GM23338 (cell line): Measurements from ENCODE around the gene ARFIP1. TPM values are rescaled to one million over a fixed set of nuclear protein-coding genes. Genes with fewer than 3 reads are reported as not detected.

ENCODE experiments used
- ATAC-seq: fragments of 200-7000 bp; cut with Tn5 transposase; 3 replicates; pipeline ENCODE4 v1.9.1; 2020
- DNase-seq: peaks from one replicate; pipeline ENCODE4 v3.0.0-alpha.2; 2015; ENCODE audit warnings: low spot score
- H2AFZ ChIP-seq: fragments of 200-600 bp; sonication (generic); 2 replicates; pipeline ENCODE4 v1.8.0; 2016; ENCODE audit warnings: antibody characterized with exemption, mild to moderate bottlenecking, moderate library complexity
- H3F3A ChIP-seq: fragments of 200-600 bp; sonication (generic); replicated peaks from 2 replicates; pipeline ENCODE4 v1.8.0; 2017; ENCODE audit warnings: antibody characterized with exemption, mixed run types, low read depth
- H3K27ac ChIP-seq: fragments of 200-600 bp; sonication (generic); 2 replicates; pipeline ENCODE4 v1.6.1; 2016; ENCODE audit warnings: low read depth
- H3K27me3 ChIP-seq: fragments of 200-600 bp; sonication (generic); 2 replicates; pipeline ENCODE4 v1.8.0; 2016; ENCODE audit warnings: mild to moderate bottlenecking, mixed run types, moderate library complexity; ENCODE audit not compliant: insufficient read depth
- H3K36me3 ChIP-seq: fragments of 200-600 bp; sonication (generic); 2 replicates; pipeline ENCODE4 v1.8.0; 2016; ENCODE audit warnings: mild to moderate bottlenecking; ENCODE audit not compliant: insufficient read depth
- H3K4me1 ChIP-seq: fragments of 200-600 bp; sonication (generic); 2 replicates; pipeline ENCODE4 v1.8.0; 2016; ENCODE audit warnings: mild to moderate bottlenecking, moderate library complexity; ENCODE audit not compliant: insufficient read depth
- H3K4me2 ChIP-seq: fragments of 200-600 bp; sonication (generic); 2 replicates; pipeline ENCODE4 v1.7.1; 2017; ENCODE audit warnings: mixed run types
- H3K4me3 ChIP-seq: fragments of 200-600 bp; sonication (generic); 2 replicates; pipeline ENCODE4 v1.6.1; 2016; ENCODE audit warnings: mixed run types
- H3K79me2 ChIP-seq: fragments of 200-600 bp; sonication (generic); replicated peaks from 2 replicates; pipeline ENCODE4 v1.8.0; 2017; ENCODE audit warnings: mild to moderate bottlenecking; ENCODE audit not compliant: insufficient read depth
- H3K9me2 ChIP-seq: fragments of 200-600 bp; sonication (generic); 2 replicates; pipeline ENCODE4 v1.8.0; 2017; ENCODE audit not compliant: insufficient read depth
- H4K20me1 ChIP-seq: fragments of 200-600 bp; sonication (generic); replicated peaks from 2 replicates; pipeline ENCODE4 v1.8.0; 2017; ENCODE audit warnings: mild to moderate bottlenecking; ENCODE audit not compliant: insufficient read depth
- H3K27ac Mint-ChIP-seq: 2 replicates; pipeline ENCODE4 v1.8.0; 2020; ENCODE audit warnings: inconsistent platforms, mild to moderate bottlenecking, moderate library complexity, mixed read lengths
- H3K27me3 Mint-ChIP-seq: 3 replicates; pipeline ENCODE4 v1.8.0; 2022; ENCODE audit warnings: low read depth, mild to moderate bottlenecking, moderate library complexity, mixed read lengths, inconsistent platforms; ENCODE audit not compliant: insufficient read depth, poor library complexity
- H3K36me3 Mint-ChIP-seq: 3 replicates; pipeline ENCODE4 v1.8.0; 2021; ENCODE audit warnings: low read depth, mild to moderate bottlenecking, inconsistent platforms, moderate library complexity, mixed read lengths
- H3K4me1 Mint-ChIP-seq: 3 replicates; pipeline ENCODE4 v1.8.0; 2020; ENCODE audit warnings: mild to moderate bottlenecking, inconsistent platforms, mixed read lengths
- H3K4me3 Mint-ChIP-seq: 3 replicates; pipeline ENCODE4 v1.8.0; 2021; ENCODE audit warnings: moderate library complexity, mild to moderate bottlenecking, inconsistent platforms, mixed read lengths
- H3K9me3 Mint-ChIP-seq: 3 replicates; pipeline ENCODE4 v1.8.0; 2020; ENCODE audit warnings: moderate library complexity, mild to moderate bottlenecking, inconsistent platforms, mixed read lengths
- CREB1 ChIP-seq: fragments of 250-450 bp; sonication (Bioruptor Pico); IDR thresholded peaks from 2 replicates; pipeline ENCODE4 v1.5.0; 2020; ENCODE audit warnings: low read depth, mild to moderate bottlenecking, moderate library complexity
- EZH2 ChIP-seq: fragments of 200-600 bp; sonication (generic); IDR thresholded peaks from one replicate; pipeline ENCODE4 v1.8.0; 2017; ENCODE audit warnings: antibody characterized with exemption, mild to moderate bottlenecking, low read depth; ENCODE audit not compliant: unreplicated experiment
- EZH2phosphoT487 ChIP-seq: fragments of 200-600 bp; sonication (generic); IDR thresholded peaks from one replicate; pipeline ENCODE4 v1.8.1; 2018; ENCODE audit warnings: antibody characterized with exemption; ENCODE audit not compliant: unreplicated experiment
- JUNB ChIP-seq: IDR thresholded peaks from one replicate; pipeline ENCODE4 v1.6.1; 2016; ENCODE audit warnings: antibody characterized with exemption; ENCODE audit not compliant: unreplicated experiment
- NANOG ChIP-seq: IDR thresholded peaks from 2 replicates; pipeline ENCODE4 v1.6.1; 2016; ENCODE audit warnings: antibody characterized with exemption, borderline replicate concordance
- POLR2AphosphoS5 ChIP-seq: IDR thresholded peaks from 2 replicates; pipeline ENCODE4 v1.6.1; 2016; ENCODE audit warnings: antibody characterized with exemption, low read depth
- STAT1 ChIP-seq: IDR thresholded peaks from one replicate; pipeline ENCODE4 v1.6.1; 2016; ENCODE audit warnings: antibody characterized with exemption; ENCODE audit not compliant: unreplicated experiment
- ZNF114 ChIP-seq: fragments of 250-450 bp; sonication (Bioruptor Pico); IDR thresholded peaks from 2 replicates; pipeline ENCODE4 v1.5.0; 2020; ENCODE audit warnings: mild to moderate bottlenecking, moderate library complexity
- ZNF331 ChIP-seq: fragments of 250-450 bp; sonication (Bioruptor Pico); IDR thresholded peaks from 2 replicates; pipeline ENCODE4 v1.5.0; 2020; ENCODE audit warnings: low read depth, mild to moderate bottlenecking, moderate library complexity
- polyA plus RNA-seq: library from polyadenylated mRNA; unstranded; fragments of >200 nt; fragmentation: Nextera tagmentation; extraction: Ambion mirVana; gene quantifications from 2 replicates; pipeline ENCODE4 v1.2.1, GENCODE V29; 2016
- total RNA-seq: library from RNA; depleted of rRNA; stranded (reverse); fragments of >200 nt; shearing (Covaris generic); gene quantifications from 2 replicates; pipeline ENCODE4 v1.2.3, GENCODE V29; 2014
- TF ChIP-seq, protein P1 (sequence below): fragments of 250-450 bp; sonication (Bioruptor Pico); IDR thresholded peaks from 2 replicates; pipeline ENCODE4 v1.5.0; 2020; ENCODE audit warnings: mild to moderate bottlenecking, moderate library complexity
- TF ChIP-seq, protein P2 (sequence below), 2 experiments: fragments of 200-600 bp in 1 of 2; sonication (generic) in 1 of 2; conservative IDR thresholded peaks; 2 replicates each; pipeline versions ENCODE4 v1.5.1 to v1.6.1; 2016 to 2017; ENCODE audit warnings: antibody characterized with exemption in 2 of 2, low read depth in 2 of 2, mild to moderate bottlenecking in 2 of 2, moderate library complexity in 1 of 2
- TF ChIP-seq, protein P3 (sequence below): IDR thresholded peaks from one replicate; pipeline ENCODE4 v1.6.1; 2018; ENCODE audit warnings: antibody characterized with exemption; ENCODE audit not compliant: unreplicated experiment
- TF ChIP-seq, protein P4 (sequence below): IDR thresholded peaks from 2 replicates; pipeline ENCODE4 v1.6.1; 2016; ENCODE audit warnings: antibody characterized with exemption

Gene ARFIP1
- total and polyA plus RNA-seq, 2 experiments from 2014 or later: 46.0 to 49.6 TPM

DNA sequence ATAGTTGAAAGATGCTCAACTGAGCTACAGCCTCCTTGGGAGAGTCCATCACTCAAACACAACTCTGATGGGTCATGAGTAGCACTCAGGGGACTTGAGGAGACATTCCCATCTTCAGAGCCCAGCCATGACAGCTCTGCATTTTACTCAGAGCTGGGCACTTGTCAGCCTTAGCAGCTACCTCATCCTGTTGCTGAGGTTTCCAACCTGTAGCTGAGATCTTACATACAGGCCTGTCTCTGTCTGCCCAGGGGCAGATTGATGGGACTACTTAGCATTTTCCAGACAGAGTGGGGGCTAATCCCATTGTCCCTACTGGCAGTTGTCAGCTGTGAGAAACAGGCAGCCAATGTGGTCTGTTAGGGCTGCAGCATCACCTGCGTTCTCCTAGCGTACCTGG, 159.9 kb downstream of the ARFIP1 start:
- no peak overlapping the region for H3K27ac ChIP-seq
- H4K20me1 ChIP-seq: peaks cover 29% of the 10 kb centered on the region
- H3F3A ChIP-seq: peaks cover 8% of the 10 kb centered on the region; the same call in 1 of the 2 replicates
- Mint-ChIP-seq H3K27me3 (peaks cover 24% of the 10 kb centered on the region), H3K27ac (no peak overlapping the region), H3K4me1 (peaks cover 43% of the 10 kb centered on the region), H3K9me3 (no peaks in the 10 kb centered on the region), H3K4me3 (peak overlapping the region; percentile 21; the same call in 1 of the 3 replicates), H3K36me3 (peaks cover 31% of the 10 kb centered on the region)
- peaks cover 74% of the 10 kb centered on the region for H3K79me2 ChIP-seq
- no peak overlapping the region for H3K4me3 ChIP-seq
- no peak for DNase-seq
- H2AFZ ChIP-seq: no peak overlapping the region
- no peaks in the 10 kb centered on the region for H3K9me2 ChIP-seq
- no peak for ATAC-seq
- 0 out of 2 replicates have a peak overlapping the region, but pooled peaks have one; percentile 43 for H3K4me2 ChIP-seq
- peaks cover 36% of the 10 kb centered on the region for H3K4me1 ChIP-seq
- peaks cover 15% of the 10 kb centered on the region for H3K27me3 ChIP-seq
- TF ChIP-seq, protein P1, sequence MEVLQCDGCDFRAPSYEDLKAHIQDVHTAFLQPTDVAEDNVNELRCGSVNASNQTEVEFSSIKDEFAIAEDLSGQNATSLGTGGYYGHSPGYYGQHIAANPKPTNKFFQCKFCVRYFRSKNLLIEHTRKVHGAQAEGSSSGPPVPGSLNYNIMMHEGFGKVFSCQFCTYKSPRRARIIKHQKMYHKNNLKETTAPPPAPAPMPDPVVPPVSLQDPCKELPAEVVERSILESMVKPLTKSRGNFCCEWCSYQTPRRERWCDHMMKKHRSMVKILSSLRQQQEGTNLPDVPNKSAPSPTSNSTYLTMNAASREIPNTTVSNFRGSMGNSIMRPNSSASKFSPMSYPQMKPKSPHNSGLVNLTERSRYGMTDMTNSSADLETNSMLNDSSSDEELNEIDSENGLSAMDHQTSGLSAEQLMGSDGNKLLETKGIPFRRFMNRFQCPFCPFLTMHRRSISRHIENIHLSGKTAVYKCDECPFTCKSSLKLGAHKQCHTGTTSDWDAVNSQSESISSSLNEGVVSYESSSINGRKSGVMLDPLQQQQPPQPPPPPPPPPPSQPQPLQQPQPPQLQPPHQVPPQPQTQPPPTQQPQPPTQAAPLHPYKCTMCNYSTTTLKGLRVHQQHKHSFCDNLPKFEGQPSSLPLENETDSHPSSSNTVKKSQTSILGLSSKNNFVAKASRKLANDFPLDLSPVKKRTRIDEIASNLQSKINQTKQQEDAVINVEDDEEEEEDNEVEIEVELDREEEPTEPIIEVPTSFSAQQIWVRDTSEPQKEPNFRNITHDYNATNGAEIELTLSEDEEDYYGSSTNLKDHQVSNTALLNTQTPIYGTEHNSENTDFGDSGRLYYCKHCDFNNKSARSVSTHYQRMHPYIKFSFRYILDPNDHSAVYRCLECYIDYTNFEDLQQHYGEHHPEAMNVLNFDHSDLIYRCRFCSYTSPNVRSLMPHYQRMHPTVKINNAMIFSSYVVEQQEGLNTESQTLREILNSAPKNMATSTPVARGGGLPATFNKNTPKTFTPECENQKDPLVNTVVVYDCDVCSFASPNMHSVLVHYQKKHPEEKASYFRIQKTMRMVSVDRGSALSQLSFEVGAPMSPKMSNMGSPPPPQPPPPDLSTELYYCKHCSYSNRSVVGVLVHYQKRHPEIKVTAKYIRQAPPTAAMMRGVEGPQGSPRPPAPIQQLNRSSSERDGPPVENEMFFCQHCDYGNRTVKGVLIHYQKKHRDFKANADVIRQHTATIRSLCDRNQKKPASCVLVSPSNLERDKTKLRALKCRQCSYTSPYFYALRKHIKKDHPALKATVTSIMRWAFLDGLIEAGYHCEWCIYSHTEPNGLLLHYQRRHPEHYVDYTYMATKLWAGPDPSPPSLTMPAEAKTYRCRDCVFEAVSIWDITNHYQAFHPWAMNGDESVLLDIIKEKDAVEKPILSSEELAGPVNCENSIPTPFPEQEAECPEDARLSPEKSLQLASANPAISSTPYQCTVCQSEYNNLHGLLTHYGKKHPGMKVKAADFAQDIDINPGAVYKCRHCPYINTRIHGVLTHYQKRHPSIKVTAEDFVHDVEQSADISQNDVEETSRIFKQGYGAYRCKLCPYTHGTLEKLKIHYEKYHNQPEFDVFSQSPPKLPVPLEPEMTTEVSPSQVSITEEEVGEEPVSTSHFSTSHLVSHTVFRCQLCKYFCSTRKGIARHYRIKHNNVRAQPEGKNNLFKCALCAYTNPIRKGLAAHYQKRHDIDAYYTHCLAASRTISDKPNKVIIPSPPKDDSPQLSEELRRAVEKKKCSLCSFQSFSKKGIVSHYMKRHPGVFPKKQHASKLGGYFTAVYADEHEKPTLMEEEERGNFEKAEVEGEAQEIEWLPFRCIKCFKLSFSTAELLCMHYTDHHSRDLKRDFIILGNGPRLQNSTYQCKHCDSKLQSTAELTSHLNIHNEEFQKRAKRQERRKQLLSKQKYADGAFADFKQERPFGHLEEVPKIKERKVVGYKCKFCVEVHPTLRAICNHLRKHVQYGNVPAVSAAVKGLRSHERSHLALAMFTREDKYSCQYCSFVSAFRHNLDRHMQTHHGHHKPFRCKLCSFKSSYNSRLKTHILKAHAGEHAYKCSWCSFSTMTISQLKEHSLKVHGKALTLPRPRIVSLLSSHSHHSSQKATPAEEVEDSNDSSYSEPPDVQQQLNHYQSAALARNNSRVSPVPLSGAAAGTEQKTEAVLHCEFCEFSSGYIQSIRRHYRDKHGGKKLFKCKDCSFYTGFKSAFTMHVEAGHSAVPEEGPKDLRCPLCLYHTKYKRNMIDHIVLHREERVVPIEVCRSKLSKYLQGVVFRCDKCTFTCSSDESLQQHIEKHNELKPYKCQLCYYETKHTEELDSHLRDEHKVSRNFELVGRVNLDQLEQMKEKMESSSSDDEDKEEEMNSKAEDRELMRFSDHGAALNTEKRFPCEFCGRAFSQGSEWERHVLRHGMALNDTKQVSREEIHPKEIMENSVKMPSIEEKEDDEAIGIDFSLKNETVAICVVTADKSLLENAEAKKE (CRISPR knock-in tag): no peak
- TF ChIP-seq, protein P2, sequence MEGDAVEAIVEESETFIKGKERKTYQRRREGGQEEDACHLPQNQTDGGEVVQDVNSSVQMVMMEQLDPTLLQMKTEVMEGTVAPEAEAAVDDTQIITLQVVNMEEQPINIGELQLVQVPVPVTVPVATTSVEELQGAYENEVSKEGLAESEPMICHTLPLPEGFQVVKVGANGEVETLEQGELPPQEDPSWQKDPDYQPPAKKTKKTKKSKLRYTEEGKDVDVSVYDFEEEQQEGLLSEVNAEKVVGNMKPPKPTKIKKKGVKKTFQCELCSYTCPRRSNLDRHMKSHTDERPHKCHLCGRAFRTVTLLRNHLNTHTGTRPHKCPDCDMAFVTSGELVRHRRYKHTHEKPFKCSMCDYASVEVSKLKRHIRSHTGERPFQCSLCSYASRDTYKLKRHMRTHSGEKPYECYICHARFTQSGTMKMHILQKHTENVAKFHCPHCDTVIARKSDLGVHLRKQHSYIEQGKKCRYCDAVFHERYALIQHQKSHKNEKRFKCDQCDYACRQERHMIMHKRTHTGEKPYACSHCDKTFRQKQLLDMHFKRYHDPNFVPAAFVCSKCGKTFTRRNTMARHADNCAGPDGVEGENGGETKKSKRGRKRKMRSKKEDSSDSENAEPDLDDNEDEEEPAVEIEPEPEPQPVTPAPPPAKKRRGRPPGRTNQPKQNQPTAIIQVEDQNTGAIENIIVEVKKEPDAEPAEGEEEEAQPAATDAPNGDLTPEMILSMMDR (conservative IDR thresholded peaks at IDR 0.05; ENCODE audit: low read depth in 2 of 2): no peak
- TF ChIP-seq NANOG (no peak), ZNF114 (no peak), EZH2 (no peak), POLR2AphosphoS5 (no peak), JUNB (no peak), EZH2phosphoT487 (no peak), ZNF331 (no peak), CREB1 (CRISPR knock-in tag) (no peak), STAT1 (no peak)
- TF ChIP-seq, protein P3, sequence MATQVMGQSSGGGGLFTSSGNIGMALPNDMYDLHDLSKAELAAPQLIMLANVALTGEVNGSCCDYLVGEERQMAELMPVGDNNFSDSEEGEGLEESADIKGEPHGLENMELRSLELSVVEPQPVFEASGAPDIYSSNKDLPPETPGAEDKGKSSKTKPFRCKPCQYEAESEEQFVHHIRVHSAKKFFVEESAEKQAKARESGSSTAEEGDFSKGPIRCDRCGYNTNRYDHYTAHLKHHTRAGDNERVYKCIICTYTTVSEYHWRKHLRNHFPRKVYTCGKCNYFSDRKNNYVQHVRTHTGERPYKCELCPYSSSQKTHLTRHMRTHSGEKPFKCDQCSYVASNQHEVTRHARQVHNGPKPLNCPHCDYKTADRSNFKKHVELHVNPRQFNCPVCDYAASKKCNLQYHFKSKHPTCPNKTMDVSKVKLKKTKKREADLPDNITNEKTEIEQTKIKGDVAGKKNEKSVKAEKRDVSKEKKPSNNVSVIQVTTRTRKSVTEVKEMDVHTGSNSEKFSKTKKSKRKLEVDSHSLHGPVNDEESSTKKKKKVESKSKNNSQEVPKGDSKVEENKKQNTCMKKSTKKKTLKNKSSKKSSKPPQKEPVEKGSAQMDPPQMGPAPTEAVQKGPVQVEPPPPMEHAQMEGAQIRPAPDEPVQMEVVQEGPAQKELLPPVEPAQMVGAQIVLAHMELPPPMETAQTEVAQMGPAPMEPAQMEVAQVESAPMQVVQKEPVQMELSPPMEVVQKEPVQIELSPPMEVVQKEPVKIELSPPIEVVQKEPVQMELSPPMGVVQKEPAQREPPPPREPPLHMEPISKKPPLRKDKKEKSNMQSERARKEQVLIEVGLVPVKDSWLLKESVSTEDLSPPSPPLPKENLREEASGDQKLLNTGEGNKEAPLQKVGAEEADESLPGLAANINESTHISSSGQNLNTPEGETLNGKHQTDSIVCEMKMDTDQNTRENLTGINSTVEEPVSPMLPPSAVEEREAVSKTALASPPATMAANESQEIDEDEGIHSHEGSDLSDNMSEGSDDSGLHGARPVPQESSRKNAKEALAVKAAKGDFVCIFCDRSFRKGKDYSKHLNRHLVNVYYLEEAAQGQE: no peak
- TF ChIP-seq, protein P4, sequence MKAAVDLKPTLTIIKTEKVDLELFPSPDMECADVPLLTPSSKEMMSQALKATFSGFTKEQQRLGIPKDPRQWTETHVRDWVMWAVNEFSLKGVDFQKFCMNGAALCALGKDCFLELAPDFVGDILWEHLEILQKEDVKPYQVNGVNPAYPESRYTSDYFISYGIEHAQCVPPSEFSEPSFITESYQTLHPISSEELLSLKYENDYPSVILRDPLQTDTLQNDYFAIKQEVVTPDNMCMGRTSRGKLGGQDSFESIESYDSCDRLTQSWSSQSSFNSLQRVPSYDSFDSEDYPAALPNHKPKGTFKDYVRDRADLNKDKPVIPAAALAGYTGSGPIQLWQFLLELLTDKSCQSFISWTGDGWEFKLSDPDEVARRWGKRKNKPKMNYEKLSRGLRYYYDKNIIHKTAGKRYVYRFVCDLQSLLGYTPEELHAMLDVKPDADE: no peak
- peaks cover 12% of the 10 kb centered on the region for H3K36me3 ChIP-seq
